Mesenchymal stem cell (in vitro differentiated cells and primary cell): ENCODE measurements around the gene TLCD2. TPM values are rescaled to one million over a fixed set of nuclear protein-coding genes. Genes with fewer than 3 reads are reported as not detected.
A peak's percentile ranks its signal among the peaks of the same experiment; 100 is the strongest.

Experiments used
- DNase-seq: peaks from one replicate; pipeline ENCODE4 v3.0.0-alpha.2; 2013
- H2AFZ ChIP-seq: one replicate; pipeline ENCODE4 v1.6.1; 2013; ENCODE audit warnings: low read depth, mild to moderate bottlenecking, control low read depth, inconsistent platforms, low read length, moderate library complexity
- H2AK5ac ChIP-seq: 2 replicates; pipeline ENCODE4 v1.6.1; 2013; ENCODE audit warnings: low read length, moderate library complexity, mild to moderate bottlenecking, inconsistent platforms; ENCODE audit not compliant: severe bottlenecking
- H2BK120ac ChIP-seq: one replicate; pipeline ENCODE4 v1.6.1; 2013; ENCODE audit warnings: low read depth, mild to moderate bottlenecking, inconsistent platforms, low read length, moderate library complexity
- H2BK12ac ChIP-seq, 2 experiments: one replicate each; pipeline ENCODE4 v1.6.1; 2013; ENCODE audit warnings: inconsistent platforms in 2 of 2, low read length in 2 of 2, mild to moderate bottlenecking in 2 of 2, moderate library complexity in 2 of 2, control low read depth in 1 of 2
- H2BK15ac ChIP-seq: one replicate; pipeline ENCODE4 v1.6.1; 2013; ENCODE audit warnings: mild to moderate bottlenecking, low read depth, inconsistent platforms; ENCODE audit not compliant: poor library complexity, severe bottlenecking
- H2BK5ac ChIP-seq: 2 replicates; pipeline ENCODE4 v1.6.1; 2013; ENCODE audit warnings: low read depth, mild to moderate bottlenecking, low read length, control low read depth, inconsistent platforms; ENCODE audit not compliant: poor library complexity, severe bottlenecking
- H3K14ac ChIP-seq, 2 experiments: one replicate each; pipeline ENCODE4 v1.6.1; 2013; ENCODE audit warnings: inconsistent platforms in 2 of 2, low read length in 2 of 2, control low read depth in 1 of 2, mild to moderate bottlenecking in 1 of 2, moderate library complexity in 1 of 2
- H3K18ac ChIP-seq, 2 experiments: one replicate each; pipeline ENCODE4 v1.6.1; 2013; ENCODE audit warnings: inconsistent platforms in 2 of 2, low read length in 2 of 2, control low read depth in 1 of 2, low read depth in 1 of 2, mild to moderate bottlenecking in 1 of 2
- H3K23ac ChIP-seq, 2 experiments: one replicate each; pipeline ENCODE4 v1.6.1; 2013; ENCODE audit warnings: inconsistent platforms in 2 of 2, low read length in 2 of 2, mild to moderate bottlenecking in 2 of 2, moderate library complexity in 2 of 2, control low read depth in 1 of 2
- H3K27ac ChIP-seq: 2 replicates; pipeline ENCODE4 v1.5.1; 2013; ENCODE audit warnings: mild to moderate bottlenecking, moderate library complexity, low read length, control low read depth, inconsistent platforms; ENCODE audit not compliant: poor library complexity, severe bottlenecking
- H3K27me3 ChIP-seq, 2 experiments: 2 replicates each; pipeline versions ENCODE4 v1.6.1 to v1.7.0; 2013; ENCODE audit warnings: low read length in 2 of 2, mild to moderate bottlenecking in 2 of 2, moderate library complexity in 2 of 2, control low read depth in 1 of 2, inconsistent platforms in 1 of 2; ENCODE audit not compliant: control insufficient read depth in 1 of 2, insufficient read depth in 1 of 2
- H3K36me3 ChIP-seq, 2 experiments: 2 replicates each; pipeline versions ENCODE4 v1.6.1 to v1.7.0; 2013; ENCODE audit warnings: low read length in 2 of 2, control low read depth in 1 of 2, inconsistent platforms in 1 of 2, low read depth in 1 of 2, mild to moderate bottlenecking in 1 of 2; ENCODE audit not compliant: insufficient read depth in 2 of 2, control insufficient read depth in 1 of 2
- H3K4ac ChIP-seq, 2 experiments: one replicate each; pipeline ENCODE4 v1.6.1; 2013; ENCODE audit warnings: inconsistent platforms in 2 of 2, low read length in 2 of 2, mild to moderate bottlenecking in 2 of 2, moderate library complexity in 2 of 2, control low read depth in 1 of 2, low read depth in 1 of 2
- H3K4me1 ChIP-seq: 2 replicates; pipeline ENCODE4 v1.6.1; 2013; ENCODE audit warnings: low read depth, low read length, control low read depth; ENCODE audit not compliant: control insufficient read depth, insufficient read depth
- H3K4me2 ChIP-seq: 2 replicates; pipeline ENCODE4 v1.6.1; 2013; ENCODE audit warnings: low read length, mild to moderate bottlenecking, inconsistent platforms; ENCODE audit not compliant: poor library complexity, severe bottlenecking
- H3K4me3 ChIP-seq, 2 experiments: 2 replicates each; pipeline versions ENCODE4 v1.5.1 to v1.7.0; 2013; ENCODE audit warnings: low read length in 2 of 2, mild to moderate bottlenecking in 2 of 2, control low read depth in 1 of 2, low read depth in 1 of 2; ENCODE audit not compliant: insufficient read depth in 1 of 2
- H3K79me1 ChIP-seq: replicated peaks from 2 replicates; pipeline ENCODE4 v1.6.1; 2013; ENCODE audit warnings: mild to moderate bottlenecking, control low read depth, low read length, inconsistent platforms; ENCODE audit not compliant: poor library complexity, severe bottlenecking
- H3K9ac ChIP-seq: 2 replicates; pipeline ENCODE4 v1.7.0; 2013; ENCODE audit warnings: mild to moderate bottlenecking, low read length, moderate library complexity
- H3K9me3 ChIP-seq: 2 replicates; pipeline ENCODE4 v1.7.0; 2013; ENCODE audit warnings: mild to moderate bottlenecking, low read length; ENCODE audit not compliant: control insufficient read depth
- H4K8ac ChIP-seq: one replicate; pipeline ENCODE4 v1.6.1; 2013; ENCODE audit warnings: inconsistent platforms, mild to moderate bottlenecking, low read length, moderate library complexity
- H4K91ac ChIP-seq: one replicate; pipeline ENCODE4 v1.6.1; 2013; ENCODE audit warnings: mild to moderate bottlenecking, low read length, inconsistent platforms
- WGBS: methylation state at CpG from one replicate; pipeline ENCODE4 v1.1.7; 2013; ENCODE audit warnings: mixed read lengths; 5-methylcytosine and 5-hydroxymethylcytosine counted together
- polyA plus RNA-seq, 2 experiments: library from polyadenylated mRNA; stranded (reverse); fragments of 200-250 nt; gene quantifications; one replicate each; pipeline ENCODE4 v1.2.3, GENCODE V29; 2013

Gene TLCD2, protein sequence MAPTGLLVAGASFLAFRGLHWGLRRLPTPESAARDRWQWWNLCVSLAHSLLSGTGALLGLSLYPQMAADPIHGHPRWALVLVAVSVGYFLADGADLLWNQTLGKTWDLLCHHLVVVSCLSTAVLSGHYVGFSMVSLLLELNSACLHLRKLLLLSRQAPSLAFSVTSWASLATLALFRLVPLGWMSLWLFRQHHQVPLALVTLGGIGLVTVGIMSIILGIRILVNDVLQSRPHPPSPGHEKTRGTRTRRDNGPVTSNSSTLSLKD
- 5.7 TPM for polyA plus RNA-seq (2013, experiment 1 of 2)
- polyA plus RNA-seq (2013, experiment 2 of 2), result 5.4 TPM

DNA sequence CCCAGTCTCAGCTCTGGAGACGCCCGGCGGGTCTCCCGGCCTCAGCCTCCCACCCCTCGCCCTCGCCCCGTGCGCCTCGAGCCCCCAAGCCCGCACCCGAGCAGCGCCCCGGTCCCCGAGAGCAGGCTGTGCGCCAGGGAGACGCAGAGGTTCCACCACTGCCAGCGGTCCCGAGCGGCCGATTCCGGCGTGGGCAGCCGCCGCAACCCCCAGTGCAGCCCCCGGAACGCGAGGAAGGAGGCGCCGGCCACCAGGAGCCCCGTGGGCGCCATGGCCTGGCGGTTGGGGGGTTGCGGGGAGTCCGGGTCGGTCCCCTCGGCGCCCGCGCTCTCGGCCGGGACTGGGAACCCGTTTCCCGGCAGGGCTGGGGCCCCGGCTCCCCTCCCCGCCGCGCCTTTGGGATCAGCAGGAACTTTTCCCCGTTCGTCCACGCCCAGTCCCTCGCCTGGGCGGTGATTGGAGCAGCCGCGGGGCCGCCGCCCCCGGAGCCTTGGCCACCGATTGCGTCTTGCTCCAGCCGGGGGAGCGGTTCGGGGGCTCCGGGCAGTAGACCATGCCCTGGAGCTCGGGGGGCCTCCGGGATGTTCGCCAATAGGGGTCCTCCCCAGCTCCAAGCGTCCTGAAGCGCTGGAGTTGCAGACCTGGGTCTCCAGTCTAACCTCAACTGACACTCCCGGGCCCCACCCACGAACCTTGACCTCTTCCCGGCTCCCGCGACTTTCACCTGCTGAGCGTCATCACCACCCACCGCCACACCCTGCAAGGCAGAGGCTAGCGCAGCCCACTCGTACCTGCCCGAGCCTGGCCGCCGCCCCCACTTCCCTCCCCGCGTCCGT lies at the start of gene TLCD2:
Gene TLCD2, minus strand, starts transcription at position 407 of the 836 bp plus-strand sequence. Its CDS starts 135 bp downstream, at position 272.
- Histone ChIP-seq H3K4ac (peak within 1 kb of the TSS; percentile 42 to 76), H2BK5ac (no peak within 1 kb of the TSS), H3K23ac (peak within 1 kb of the TSS in 1 of 2 experiments; percentile 29), H3K18ac (peak within 1 kb of the TSS; percentile 93 to 96), H3K9ac (peak within 1 kb of the TSS; percentile 93), H2AFZ (no peak within 1 kb of the TSS), H3K36me3 (peaks cover 39 to 50% of the 10 kb centered on the region in 2 experiments), H3K27me3 (no peaks in the 10 kb centered on the region), H3K27ac (peak within 1 kb of the TSS; percentile 42), H2AK5ac (no peak within 1 kb of the TSS), H4K91ac (peak within 1 kb of the TSS; percentile 91), H3K4me1 (peaks cover 37% of the 10 kb centered on the region), H3K14ac (peak within 1 kb of the TSS in 1 of 2 experiments; percentile 94), H3K4me2 (peak within 1 kb of the TSS; percentile 96), H4K8ac (peak within 1 kb of the TSS; percentile 62), H3K79me1 (no peaks in the 10 kb centered on the region), H3K4me3 (peak within 1 kb of the TSS; percentile 68 to 77), H2BK15ac (peak within 1 kb of the TSS; percentile 54), H2BK120ac (peak within 1 kb of the TSS; percentile 92), H3K9me3 (no peaks in the 10 kb centered on the region), H2BK12ac (peak within 1 kb of the TSS; percentile 15 to 32)
- under 1% methylated on average over 77 of the region's 83 CpGs for WGBS
- peak; percentile 82 for DNase-seq

DNA sequence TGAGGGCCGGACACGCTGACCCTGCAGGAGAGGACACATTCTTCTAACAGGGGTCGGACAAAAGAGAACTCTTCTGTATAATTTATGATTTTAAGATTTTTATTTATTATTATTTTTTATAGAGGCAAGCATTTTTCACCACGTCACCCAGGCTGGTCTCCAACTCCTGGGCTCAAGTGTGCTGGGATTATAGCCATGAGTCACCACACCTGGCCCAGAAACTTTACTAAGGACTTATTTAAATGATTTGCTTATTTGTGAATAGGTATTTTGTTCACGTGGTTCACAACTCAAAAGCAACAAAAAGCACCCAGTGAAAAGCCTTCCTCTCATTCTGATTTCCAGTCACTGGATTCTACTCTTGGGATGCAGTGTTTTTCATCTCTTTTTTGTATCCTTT lies 49.4 kb upstream of the TLCD2 start:
- DNase-seq, result no peak
- 100% methylated on average over 1 of the region's 5 CpGs for WGBS

GRCh38 chr17:1758807-1759206 lies 48.6 kb upstream of the TLCD2 start:
- Histone ChIP-seq H3K27ac (no peak overlapping the region), H3K23ac (no peak overlapping the region)
- 94% methylated on average over 13 of the region's 15 CpGs for WGBS

More for the DNA sequence above, 49.4 kb upstream of the TLCD2 start:
- no peak overlapping the region for H2BK5ac ChIP-seq
- H3K36me3 ChIP-seq, result no peaks in the 10 kb centered on the region
- H2AK5ac ChIP-seq, result no peak overlapping the region
- no peak overlapping the region for H2BK120ac ChIP-seq
- no peak overlapping the region for H2AFZ ChIP-seq
- H3K4me1 ChIP-seq, result peaks cover 36% of the 10 kb centered on the region
- H3K4ac ChIP-seq, result no peak overlapping the region
- no peak overlapping the region for H2BK12ac ChIP-seq
- H3K14ac ChIP-seq, result no peak overlapping the region
- no peak overlapping the region for H3K9ac ChIP-seq
- H3K27ac ChIP-seq, result no peak overlapping the region
- no peaks in the 10 kb centered on the region for H3K79me1 ChIP-seq
- H4K91ac ChIP-seq, result no peak overlapping the region
- no peak overlapping the region for H3K4me2 ChIP-seq
- H3K23ac ChIP-seq, result no peak overlapping the region
- H2BK15ac ChIP-seq, result no peak overlapping the region
- H3K27me3 ChIP-seq, result no peaks in the 10 kb centered on the region
- H3K4me3 ChIP-seq, result no peak overlapping the region
- no peak overlapping the region for H4K8ac ChIP-seq
- H3K9me3 ChIP-seq, result no peaks in the 10 kb centered on the region
- H3K18ac ChIP-seq, result no peak overlapping the region

DNA sequence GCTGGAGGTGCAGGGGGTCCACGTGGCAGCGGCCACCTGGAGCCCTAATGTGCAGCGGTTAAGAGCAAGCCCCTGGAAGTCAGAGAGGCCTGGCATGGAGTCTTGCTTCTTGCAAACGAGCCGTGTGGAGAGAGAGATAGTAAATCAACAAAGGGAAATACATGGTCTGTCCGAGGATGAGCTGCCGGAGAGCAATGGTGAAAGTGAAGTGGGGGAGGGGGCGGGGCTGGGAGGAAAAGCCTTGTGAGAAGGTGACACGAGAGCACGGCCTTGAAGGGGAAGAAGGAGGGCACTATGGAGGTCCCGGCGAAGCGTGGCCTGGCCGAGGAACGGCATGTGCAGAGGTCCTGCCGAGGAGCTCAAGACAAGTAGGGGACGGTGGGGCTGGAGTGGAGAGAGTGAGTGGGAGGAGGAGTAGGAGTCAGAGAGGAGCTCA lies 45.7 kb upstream of the TLCD2 start:
- H3K9me3 ChIP-seq, result no peaks in the 10 kb centered on the region
- H3K9ac ChIP-seq, result no peak overlapping the region
- H3K4me2 ChIP-seq, result no peak overlapping the region
- no peak overlapping the region for H2AFZ ChIP-seq
- no peak overlapping the region for H2BK120ac ChIP-seq
- H3K4ac ChIP-seq, result no peak overlapping the region
- no peak overlapping the region for H2BK5ac ChIP-seq
- 39% methylated on average over 17 of the region's 17 CpGs for WGBS
- peak overlapping the region in 1 of 2 experiments; percentile 23 for H2BK12ac ChIP-seq
- H3K23ac ChIP-seq, result no peak overlapping the region
- no peak for DNase-seq
- no peak overlapping the region for H3K27ac ChIP-seq
- no peaks in the 10 kb centered on the region for H3K36me3 ChIP-seq
- H4K8ac ChIP-seq, result peak overlapping the region; percentile 54
- H3K79me1 ChIP-seq, result no peaks in the 10 kb centered on the region
- H4K91ac ChIP-seq, result no peak overlapping the region
- peaks cover 28% of the 10 kb centered on the region for H3K4me1 ChIP-seq
- H3K14ac ChIP-seq, result no peak overlapping the region
- H2BK15ac ChIP-seq, result no peak overlapping the region
- H3K18ac ChIP-seq, result peak overlapping the region in 1 of 2 experiments; percentile 58
- H3K27me3 ChIP-seq, result no peaks in the 10 kb centered on the region
- no peak overlapping the region for H2AK5ac ChIP-seq
- H3K4me3 ChIP-seq, result no peak overlapping the region

More at GRCh38 chr17:1758807-1759206, 48.6 kb upstream of the TLCD2 start:
- Histone ChIP-seq H4K91ac (no peak overlapping the region), H3K9me3 (no peaks in the 10 kb centered on the region), H3K4me1 (peaks cover 36% of the 10 kb centered on the region), H2BK120ac (no peak overlapping the region), H3K4me2 (no peak overlapping the region), H3K9ac (no peak overlapping the region), H2BK12ac (no peak overlapping the region), H3K36me3 (no peaks in the 10 kb centered on the region), H3K79me1 (no peaks in the 10 kb centered on the region), H2AFZ (no peak overlapping the region), H4K8ac (no peak overlapping the region), H3K27me3 (no peaks in the 10 kb centered on the region), H3K14ac (no peak overlapping the region), H2BK5ac (no peak overlapping the region), H2AK5ac (no peak overlapping the region), H3K4me3 (no peak overlapping the region), H2BK15ac (no peak overlapping the region), H3K4ac (no peak overlapping the region), H3K18ac (no peak overlapping the region)
- DNase-seq, result no peak
